Epithelial cell of proximal tubule (primary cell): ENCODE measurements around the gene TSPAN18. TPM values are rescaled to one million over a fixed set of nuclear protein-coding genes. Genes with fewer than 3 reads are reported as not detected.

ENCODE experiments used
- DNase-seq: peaks from one replicate; pipeline ENCODE4 v3.0.0-alpha.2; 2011; ENCODE audit warnings: low read depth
- H3K4me3 ChIP-seq: 2 replicates; pipeline ENCODE4 v1.5.1; 2011; ENCODE audit warnings: low read depth, mild to moderate bottlenecking, low read length
- CTCF ChIP-seq: conservative IDR thresholded peaks from 2 replicates; pipeline ENCODE4 v1.5.1; 2012; ENCODE audit warnings: low read depth, mild to moderate bottlenecking, low read length
- total RNA-seq: library from RNA; depleted of rRNA; stranded (reverse); fragments of >200 nt; gene quantifications from 2 replicates; pipeline ENCODE4 v1.2.3, GENCODE V29; 2015

TSPAN18 gene
- total RNA-seq, 1 donor from 2014 or later, result 1.6 TPM

- H3K4me3 ChIP-seq, result no peak overlapping the region
- DNase-seq, result no peak
- TF ChIP-seq CTCF, result no peak
Observed at GRCh38 chr11:44690651-44691050, 36.1 kb upstream of the TSPAN18 start.

- no peak for TF ChIP-seq CTCF
- DNase-seq, result no peak
- H3K4me3 ChIP-seq, result no peak overlapping the region
Observed at GRCh38 chr11:44692460-44692859, 34.3 kb upstream of the TSPAN18 start.

GRCh38 chr11:44693654-44694119, 33.1 kb upstream of the TSPAN18 start:
- H3K4me3 ChIP-seq, result no peak overlapping the region
- no peak for TF ChIP-seq CTCF
- DNase-seq, result no peak

- H3K4me3 ChIP-seq, result no peak overlapping the region
- no peak for TF ChIP-seq CTCF
- no peak for DNase-seq
Observed at GRCh38 chr11:44694443-44694842, 32.3 kb upstream of the TSPAN18 start.

GRCh38 chr11:44695169-44695833, 31.5 kb upstream of the TSPAN18 start:
- H3K4me3 ChIP-seq, result no peak overlapping the region
- TF ChIP-seq CTCF, result no peak
- DNase-seq, result no peak

GRCh38 chr11:44698252-44698912, 28.4 kb upstream of the TSPAN18 start:
- no peak overlapping the region for H3K4me3 ChIP-seq
- DNase-seq, result no peak
- no peak for TF ChIP-seq CTCF
